ENCODE measurements around the gene ATP8A2.

GRCh38 chr13:25966086-25966485, 594.3 kb downstream of the ATP8A2 start:
- TF ChIP-seq CTCF (conservative IDR thresholded peaks at IDR 0.05; ENCODE audit: low read depth, low read length): no peak
- no peak for TF ChIP-seq POLR2A (IDR thresholded peaks at IDR 0.05; ENCODE audit: low read depth, low read length)
- TF ChIP-seq RAD21 (IDR thresholded peaks at IDR 0.05; ENCODE audit: low read length): no peak
